Upper lobe of left lung (tissue), 6 donors: Measurements from ENCODE around the gene ACP7. TPM values are rescaled to one million over a fixed set of nuclear protein-coding genes. Genes with fewer than 3 reads are reported as not detected.

Experiments
- ATAC-seq, 2 donors: fragments of 200-7000 bp; cut with Tn5 transposase; one replicate each; pipeline ENCODE4 v1.9.1; 2022; ENCODE audit warnings: mild to moderate bottlenecking in 2 of 2, moderate library complexity in 2 of 2; ENCODE audit not compliant: low FRiP score in 2 of 2
- DNase-seq, 2 donors: peaks; one replicate each; pipeline ENCODE4 v3.0.0-alpha.2; 2019 to 2020
- H3K27ac ChIP-seq, 4 donors: fragments of 200-600 bp; sonication (generic); one replicate each; pipeline ENCODE4 v1.5.1; 2016 to 2019
- H3K27me3 ChIP-seq, 4 donors: fragments of 200-600 bp; sonication (generic); one replicate each; pipeline ENCODE4 v1.5.1; 2017 to 2019
- H3K36me3 ChIP-seq, 4 donors: fragments of 200-600 bp; sonication (generic); one replicate each; pipeline ENCODE4 v1.5.1; 2016 to 2019
- H3K4me1 ChIP-seq, 4 donors: fragments of 200-600 bp; sonication (generic); one replicate each; pipeline ENCODE4 v1.5.1; 2018 to 2019
- H3K4me3 ChIP-seq, 4 donors: fragments of 200-600 bp; sonication (generic); one replicate each; pipeline ENCODE4 v1.5.1; 2017 to 2019; ENCODE audit warnings: mild to moderate bottlenecking in 2 of 4, moderate library complexity in 1 of 4
- H3K9me3 ChIP-seq, 4 donors: fragments of 200-600 bp; sonication (generic); one replicate each; pipeline ENCODE4 v1.5.1; 2018 to 2019
- CTCF ChIP-seq, 6 experiments: fragments of 450-650 bp in 4 of 6; fragments of 200-600 bp in 2 of 6; sonication (generic) in 2 of 6; IDR thresholded peaks; one replicate each; pipeline ENCODE4 v1.5.1; 2016 to 2019; ENCODE audit warnings: antibody characterized with exemption in 6 of 6
- EP300 ChIP-seq, 4 donors: sonication (generic); formaldehyde crosslinking; IDR thresholded peaks; one replicate each; pipeline ENCODE4 v1.5.1; 2017; ENCODE audit warnings: antibody characterized with exemption in 4 of 4, control low read depth in 2 of 4
- POLR2A ChIP-seq, 4 donors: fragments of 450-650 bp; IDR thresholded peaks; one replicate each; pipeline ENCODE4 v1.5.1; 2016 to 2017; ENCODE audit warnings: antibody characterized with exemption in 4 of 4, mild to moderate bottlenecking in 2 of 4
- POLR2AphosphoS5 ChIP-seq, 2 donors: sonication (generic); formaldehyde crosslinking; IDR thresholded peaks; one replicate each; pipeline ENCODE4 v1.5.1; 2017; ENCODE audit warnings: antibody characterized with exemption in 2 of 2
- WGBS, 2 donors: methylation state at CpG; one replicate each; pipeline ENCODE4 v1.1.5; 2017 to 2018; 5-methylcytosine and 5-hydroxymethylcytosine counted together
- total RNA-seq, 6 donors: library from RNA; depleted of rRNA in 4 of 6; stranded (reverse); fragments of >200 nt in 4 of 6; gene quantifications; one replicate each; pipeline versions ENCODE4 v1.1.0 to v1.2.1, GENCODE V29; 2016 to 2021
- donor health status: DM: no; HTN: no; CAD: no; lungs with moderate emphysema.
- donor health status: DM: no; HTN: yes; CAD: no; lungs with severe emphysema.

ACP7 gene
- total RNA-seq, 6 donors from 2014 or later: not detected

- Histone ChIP-seq H3K4me3 (no peak overlapping the region), H3K27ac (no peak overlapping the region), H3K27me3 (peaks cover 0 to 6% (median 2%) of the 10 kb centered on the region in 4 donors), H3K4me1 (no peaks in the 10 kb centered on the region), H3K9me3 (no peaks in the 10 kb centered on the region), H3K36me3 (no peaks in the 10 kb centered on the region)
- ATAC-seq (no peak), DNase-seq (no peak)
- WGBS, 2 donors: 48 to 58% methylated on average over 5 of the region's 5 CpGs
- no peak for TF ChIP-seq CTCF (IDR thresholded peaks at IDR 0.05)
- no peak for TF ChIP-seq POLR2AphosphoS5 (IDR thresholded peaks at IDR 0.05)
- TF ChIP-seq POLR2A (IDR thresholded peaks at IDR 0.05): no peak
- TF ChIP-seq EP300 (IDR thresholded peaks at IDR 0.05): no peak
Observed at GRCh38 chr19:39103151-39103550, 19.0 kb downstream of the ACP7 start.

GRCh38 chr19:39104186-39104596 is 20.0 kb downstream of the ACP7 start:
- WGBS, 2 donors: 64% methylated on average over 5 of the region's 5 CpGs
- H3K4me3 ChIP-seq: no peak overlapping the region
- H3K36me3 ChIP-seq: no peaks in the 10 kb centered on the region
- H3K4me1 ChIP-seq: no peaks in the 10 kb centered on the region
- H3K27ac ChIP-seq: no peak overlapping the region
- no peak for ATAC-seq
- no peak for DNase-seq
- H3K9me3 ChIP-seq: no peaks in the 10 kb centered on the region
- TF ChIP-seq EP300 (IDR thresholded peaks at IDR 0.05): no peak
- no peak for TF ChIP-seq POLR2AphosphoS5 (IDR thresholded peaks at IDR 0.05)
- TF ChIP-seq CTCF (IDR thresholded peaks at IDR 0.05): no peak
- no peak for TF ChIP-seq POLR2A (IDR thresholded peaks at IDR 0.05)
- H3K27me3 ChIP-seq: peaks cover 0 to 1% (median under 1%) of the 10 kb centered on the region in 4 donors

GRCh38 chr19:39106194-39106593 is 22.0 kb downstream of the ACP7 start:
- 69 to 72% methylated on average over 5 to 7 of the region's 7 CpGs for WGBS, 2 donors
- Histone ChIP-seq H3K27me3 (no peaks in the 10 kb centered on the region), H3K36me3 (no peaks in the 10 kb centered on the region)

GRCh38 chr19:39109641-39110040 is 25.5 kb downstream of the ACP7 start:
- Histone ChIP-seq H3K4me3 (no peak overlapping the region), H3K36me3 (no peaks in the 10 kb centered on the region), H3K27me3 (no peaks in the 10 kb centered on the region), H3K27ac (no peak overlapping the region), H3K9me3 (no peaks in the 10 kb centered on the region), H3K4me1 (no peaks in the 10 kb centered on the region)
- ATAC-seq: no peak
- TF ChIP-seq POLR2AphosphoS5 (IDR thresholded peaks at IDR 0.05) (no peak), CTCF (IDR thresholded peaks at IDR 0.05) (no peak), EP300 (IDR thresholded peaks at IDR 0.05) (no peak), POLR2A (IDR thresholded peaks at IDR 0.05) (no peak)
- DNase-seq: no peak

More at GRCh38 chr19:39106194-39106593, 22.0 kb downstream of the ACP7 start:
- ATAC-seq (no peak), DNase-seq (no peak)
- Histone ChIP-seq H3K27ac (no peak overlapping the region), H3K4me3 (no peak overlapping the region), H3K4me1 (no peaks in the 10 kb centered on the region), H3K9me3 (no peaks in the 10 kb centered on the region)
- TF ChIP-seq CTCF (IDR thresholded peaks at IDR 0.05) (no peak), POLR2A (IDR thresholded peaks at IDR 0.05) (no peak), EP300 (IDR thresholded peaks at IDR 0.05) (no peak), POLR2AphosphoS5 (IDR thresholded peaks at IDR 0.05) (no peak)

- Histone ChIP-seq H3K27ac (no peak overlapping the region), H3K4me3 (no peak overlapping the region), H3K4me1 (no peaks in the 10 kb centered on the region), H3K9me3 (no peaks in the 10 kb centered on the region), H3K27me3 (no peaks in the 10 kb centered on the region), H3K36me3 (no peaks in the 10 kb centered on the region)
- TF ChIP-seq POLR2A (IDR thresholded peaks at IDR 0.05) (no peak), EP300 (IDR thresholded peaks at IDR 0.05) (no peak), POLR2AphosphoS5 (IDR thresholded peaks at IDR 0.05) (no peak), CTCF (IDR thresholded peaks at IDR 0.05) (peak; percentile 68 to 88 (median 79))
- peak; percentile 64 to 70 for ATAC-seq
- 16 to 22% methylated on average over 6 to 16 of the region's 16 CpGs for WGBS, 2 donors
- DNase-seq: peak in 1 of 2 donors; percentile 66
Observed at GRCh38 chr19:39110263-39110967, 26.2 kb downstream of the ACP7 start.
